OCI-LY3 (cell line): ENCODE measurements around the gene C4BPB.

Source experiments
- EZH2phosphoT487 ChIP-seq: fragments of 200-600 bp; shearing (Covaris generic); IDR thresholded peaks from 2 replicates; pipeline ENCODE4 v1.6.1; 2018; ENCODE audit warnings: antibody characterized with exemption, mixed run types, low read depth
- TF ChIP-seq, protein P1 (sequence below): fragments of 200-600, 300-600 bp; sonication (generic); IDR thresholded peaks from 2 replicates; pipeline ENCODE4 v1.5.1; 2014; ENCODE audit warnings: antibody characterized with exemption, low read length, low read depth

DNA sequence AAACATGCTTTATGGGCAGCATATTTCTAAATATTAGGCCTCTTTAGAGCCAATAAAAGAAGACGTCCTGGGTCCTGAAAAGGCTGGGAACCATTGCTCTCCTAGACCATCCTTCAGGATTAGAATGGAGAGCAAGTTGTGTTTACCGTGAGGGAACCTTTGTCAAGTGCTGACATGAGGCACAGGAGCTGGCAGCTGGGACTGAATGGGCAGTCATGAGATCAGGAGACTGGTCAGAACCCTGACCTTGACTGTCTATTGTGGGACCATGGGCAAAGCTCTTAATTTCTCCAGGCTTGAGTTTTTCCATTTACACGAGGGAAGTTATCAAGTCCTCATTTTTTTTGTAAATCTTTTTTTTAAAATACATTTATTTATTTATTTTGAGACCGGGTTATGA lies 30.4 kb upstream of the C4BPB start:
- TF ChIP-seq, protein P1, sequence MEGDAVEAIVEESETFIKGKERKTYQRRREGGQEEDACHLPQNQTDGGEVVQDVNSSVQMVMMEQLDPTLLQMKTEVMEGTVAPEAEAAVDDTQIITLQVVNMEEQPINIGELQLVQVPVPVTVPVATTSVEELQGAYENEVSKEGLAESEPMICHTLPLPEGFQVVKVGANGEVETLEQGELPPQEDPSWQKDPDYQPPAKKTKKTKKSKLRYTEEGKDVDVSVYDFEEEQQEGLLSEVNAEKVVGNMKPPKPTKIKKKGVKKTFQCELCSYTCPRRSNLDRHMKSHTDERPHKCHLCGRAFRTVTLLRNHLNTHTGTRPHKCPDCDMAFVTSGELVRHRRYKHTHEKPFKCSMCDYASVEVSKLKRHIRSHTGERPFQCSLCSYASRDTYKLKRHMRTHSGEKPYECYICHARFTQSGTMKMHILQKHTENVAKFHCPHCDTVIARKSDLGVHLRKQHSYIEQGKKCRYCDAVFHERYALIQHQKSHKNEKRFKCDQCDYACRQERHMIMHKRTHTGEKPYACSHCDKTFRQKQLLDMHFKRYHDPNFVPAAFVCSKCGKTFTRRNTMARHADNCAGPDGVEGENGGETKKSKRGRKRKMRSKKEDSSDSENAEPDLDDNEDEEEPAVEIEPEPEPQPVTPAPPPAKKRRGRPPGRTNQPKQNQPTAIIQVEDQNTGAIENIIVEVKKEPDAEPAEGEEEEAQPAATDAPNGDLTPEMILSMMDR: no peak
- no peak for TF ChIP-seq EZH2phosphoT487
